Mammary epithelial cell (primary cell): ENCODE data around the gene CEBPZ.

Source experiments
- EZH2 ChIP-seq: IDR thresholded peaks from 2 replicates; pipeline ENCODE4 v1.6.1; 2012; ENCODE audit warnings: low read length, inconsistent platforms, borderline replicate concordance
- TF ChIP-seq, protein P1 (sequence below), 2 donors: IDR thresholded peaks in 1 of 2; conservative IDR thresholded peaks in 1 of 2; 2 replicates each; pipeline ENCODE4 v1.5.1; 2011 to 2012; ENCODE audit warnings: inconsistent platforms in 2 of 2, low read length in 2 of 2, mild to moderate bottlenecking in 2 of 2, control low read depth in 1 of 2, low read depth in 1 of 2; ENCODE audit not compliant: insufficient read depth in 1 of 2; ENCODE audit errors: extremely low read depth in 1 of 2

DNA sequence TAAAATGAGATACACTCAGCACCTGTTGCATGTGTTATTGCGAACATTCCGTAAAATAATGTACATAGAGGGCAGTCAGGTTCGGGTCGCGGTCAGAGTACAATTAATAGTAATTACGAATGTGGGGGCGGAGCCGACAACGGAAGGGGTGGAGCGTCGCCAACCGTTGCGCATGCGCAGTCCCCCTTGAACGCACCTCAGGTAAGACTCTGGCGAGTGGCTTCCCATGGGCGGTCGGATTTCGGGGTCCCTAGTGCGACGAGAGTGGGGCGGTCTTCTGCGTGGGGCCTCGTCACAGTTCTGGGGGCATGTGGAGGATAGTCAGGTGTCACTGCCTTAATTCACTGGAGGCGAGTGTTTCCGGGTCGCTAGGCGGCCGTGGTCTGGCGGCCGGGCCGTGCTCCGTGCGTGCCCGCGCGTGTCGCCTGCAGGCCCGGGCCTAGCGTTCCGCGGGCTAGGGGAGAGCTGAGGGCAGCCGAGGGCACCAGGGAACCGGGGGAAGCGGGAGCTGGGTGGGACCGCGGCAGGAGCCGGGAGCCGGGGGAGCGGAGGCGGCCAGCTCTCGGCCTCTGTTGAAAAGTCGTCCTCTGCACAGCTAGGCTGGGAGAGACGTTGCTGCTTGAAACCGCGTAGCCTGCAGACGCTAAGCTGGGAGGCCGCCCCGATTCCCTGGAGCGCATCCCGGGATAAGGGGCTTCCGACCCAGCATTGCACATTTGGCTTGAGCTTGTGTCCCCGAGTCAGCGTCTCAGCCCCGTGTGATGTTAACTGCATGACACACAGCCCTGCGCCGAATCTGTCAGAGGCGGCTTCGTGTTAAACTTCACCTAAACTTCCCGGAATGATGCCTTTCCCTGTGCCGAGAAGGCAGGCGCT, 34.8 kb downstream of the CEBPZ start, which contains the start of gene CEBPZOS:
- TF ChIP-seq, protein P1, sequence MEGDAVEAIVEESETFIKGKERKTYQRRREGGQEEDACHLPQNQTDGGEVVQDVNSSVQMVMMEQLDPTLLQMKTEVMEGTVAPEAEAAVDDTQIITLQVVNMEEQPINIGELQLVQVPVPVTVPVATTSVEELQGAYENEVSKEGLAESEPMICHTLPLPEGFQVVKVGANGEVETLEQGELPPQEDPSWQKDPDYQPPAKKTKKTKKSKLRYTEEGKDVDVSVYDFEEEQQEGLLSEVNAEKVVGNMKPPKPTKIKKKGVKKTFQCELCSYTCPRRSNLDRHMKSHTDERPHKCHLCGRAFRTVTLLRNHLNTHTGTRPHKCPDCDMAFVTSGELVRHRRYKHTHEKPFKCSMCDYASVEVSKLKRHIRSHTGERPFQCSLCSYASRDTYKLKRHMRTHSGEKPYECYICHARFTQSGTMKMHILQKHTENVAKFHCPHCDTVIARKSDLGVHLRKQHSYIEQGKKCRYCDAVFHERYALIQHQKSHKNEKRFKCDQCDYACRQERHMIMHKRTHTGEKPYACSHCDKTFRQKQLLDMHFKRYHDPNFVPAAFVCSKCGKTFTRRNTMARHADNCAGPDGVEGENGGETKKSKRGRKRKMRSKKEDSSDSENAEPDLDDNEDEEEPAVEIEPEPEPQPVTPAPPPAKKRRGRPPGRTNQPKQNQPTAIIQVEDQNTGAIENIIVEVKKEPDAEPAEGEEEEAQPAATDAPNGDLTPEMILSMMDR (conservative IDR thresholded peaks at IDR 0.05 in 1 of 2, IDR thresholded peaks at IDR 0.05 in 1 of 2; ENCODE audit: extremely low read depth in 1 of 2, insufficient read depth in 1 of 2, low read depth in 1 of 2, low read length in 2 of 2), result no peak
- TF ChIP-seq EZH2, result no peak
